ENCODE measurements around the gene MED8. TPM values are rescaled to one million over a fixed set of nuclear protein-coding genes. Genes with fewer than 3 reads are reported as not detected.

The MED8 gene
- total and polyA plus RNA-seq, 9 of the 15 experiments (the other 6 are each of a cell fraction or from before 2014, with no cell fraction given), result 23.0 to 120 (median 56.4) TPM

GRCh38 chr1:43421396-43421795, 31.8 kb upstream of the MED8 start:
- Histone ChIP-seq H3K27ac (ENCODE audit: extremely low read depth, low read depth, low read length) (no peak overlapping the region), H3K79me2 (ENCODE audit: control insufficient read depth, insufficient read depth, low read length) (no peaks in the 10 kb centered on the region), H3K4me1 (replicated peaks in 1 of 2; ENCODE audit: control insufficient read depth in 2 of 2, insufficient read depth in 2 of 2, low read length in 2 of 2) (peaks cover 0 to 3% of the 10 kb centered on the region in 2 experiments; a peak in 1 of 5 replicates), H3K4me2 (ENCODE audit: insufficient read depth, low read length) (no peak overlapping the region), H4K20me1 (replicated peaks; ENCODE audit: control insufficient read depth, insufficient read depth, low read length) (no peaks in the 10 kb centered on the region), H3K9me3 (replicated peaks; ENCODE audit: control insufficient read depth, insufficient read depth, low read depth, low read length) (no peaks in the 10 kb centered on the region), H3K27me3 (ENCODE audit: control insufficient read depth in 2 of 2, insufficient read depth in 2 of 2, low read length in 2 of 2) (no peaks in the 10 kb centered on the region), H3K9me1 (ENCODE audit: control insufficient read depth, insufficient read depth, low read length) (peaks cover 5% of the 10 kb centered on the region), H3K36me3 (ENCODE audit: control insufficient read depth, insufficient read depth, low read length) (peaks cover 77% of the 10 kb centered on the region; the same call in 2 of the 3 replicates), H3K9ac (ENCODE audit: insufficient read depth in 1 of 2, low read depth in 2 of 2, low read length in 2 of 2) (no peak overlapping the region), H3K4me3 (no peak overlapping the region), H2AFZ (ENCODE audit: low read depth, low read length) (no peak overlapping the region)
- 73% methylated on average over 6 of the region's 6 CpGs for WGBS (ENCODE audit: insufficient coverage, low coverage, missing lambda C conversion rate)
- TF ChIP-seq TAF7 (tag; IDR thresholded peaks at IDR 0.05), result no peak
- no peak for TF ChIP-seq ZFP30 (CRISPR knock-in tag; IDR thresholded peaks at IDR 0.05; ENCODE audit: borderline replicate concordance)
- TF ChIP-seq KDM5B (IDR thresholded peaks at IDR 0.05; ENCODE audit: insufficient replicate concordance, low read depth, low read length), result no peak
- DNase-seq (ENCODE audit: extremely low read depth in 1 of 4, low spot score in 3 of 4) (no peak), FAIRE-seq (no peak), ATAC-seq (no peak)
- BruUV-seq (replicated peaks), result no TSS peak
- intact Hi-C loops (cut with micrococcal nuclease) (no loop called here), in situ Hi-C loops (cut with MboI) (no loop called here)
- CTCF ChIA-PET (ENCODE audit: low intra/inter-chr PET ratio), result no interaction called here
- POLR2A ChIA-PET, result interaction anchor here (0.7 to 1.1 kb wide), 2 partner anchors 14 to 20 kb away, joined by 3 read pairs; no protein-coding TSS in a partner anchor

DNA sequence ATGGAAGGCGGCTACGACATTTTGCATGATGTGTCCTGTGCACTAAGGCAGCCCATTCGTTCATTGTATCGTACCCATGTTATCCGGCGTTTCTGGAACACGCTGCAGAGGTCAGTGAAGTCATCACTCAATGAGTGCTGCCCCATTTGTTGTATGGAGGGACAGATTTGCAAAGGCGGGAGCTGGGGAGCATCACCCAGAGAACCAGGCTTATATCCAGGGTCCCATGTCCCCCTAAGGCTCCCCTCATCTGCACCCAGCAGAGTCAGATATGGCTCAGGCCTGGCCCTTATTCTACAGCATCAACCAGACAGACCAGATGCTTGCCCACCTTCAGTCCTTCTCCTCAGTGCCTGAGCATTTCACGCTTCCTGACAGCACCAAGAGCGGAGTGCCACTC, 31.3 kb upstream of the MED8 start:
- H3K36me3 ChIP-seq (ENCODE audit: control insufficient read depth, insufficient read depth, low read length), result peaks cover 74% of the 10 kb centered on the region; the same call in 2 of the 3 replicates
- in situ Hi-C loops (cut with MboI), result no loop called here
- 89% methylated on average over 10 of the region's 10 CpGs for WGBS (ENCODE audit: insufficient coverage, low coverage, missing lambda C conversion rate)
- no peaks in the 10 kb centered on the region for H3K9me3 ChIP-seq (replicated peaks; ENCODE audit: control insufficient read depth, insufficient read depth, low read depth, low read length)
- intact Hi-C loops (cut with micrococcal nuclease), result no loop called here
- DNase-seq (ENCODE audit: extremely low read depth in 1 of 4, low spot score in 3 of 4) (no peak), FAIRE-seq (no peak), ATAC-seq (no peak)
- no peaks in the 10 kb centered on the region for H3K79me2 ChIP-seq (ENCODE audit: control insufficient read depth, insufficient read depth, low read length)
- POLR2A ChIA-PET, result interaction anchor here (1.1 kb wide), 1 partner anchor 14 kb away, joined by 3 read pairs; no protein-coding TSS in a partner anchor
- no peak overlapping the region for H3K4me2 ChIP-seq (ENCODE audit: insufficient read depth, low read length)
- H3K27ac ChIP-seq (ENCODE audit: extremely low read depth, low read depth, low read length), result no peak overlapping the region
- CTCF ChIA-PET (ENCODE audit: low intra/inter-chr PET ratio), result no interaction called here
- BruUV-seq (replicated peaks), result no TSS peak
- no peak overlapping the region for H3K4me3 ChIP-seq
- no peaks in the 10 kb centered on the region; a peak in 1 of 5 replicates for H3K4me1 ChIP-seq (replicated peaks in 1 of 2; ENCODE audit: control insufficient read depth in 2 of 2, insufficient read depth in 2 of 2, low read length in 2 of 2)
- H4K20me1 ChIP-seq (replicated peaks; ENCODE audit: control insufficient read depth, insufficient read depth, low read length), result no peaks in the 10 kb centered on the region
- peaks cover 5% of the 10 kb centered on the region for H3K9me1 ChIP-seq (ENCODE audit: control insufficient read depth, insufficient read depth, low read length)
- H3K9ac ChIP-seq (ENCODE audit: insufficient read depth in 1 of 2, low read depth in 2 of 2, low read length in 2 of 2), result no peak overlapping the region; a peak in 1 of 4 replicates
- no peaks in the 10 kb centered on the region for H3K27me3 ChIP-seq (ENCODE audit: control insufficient read depth in 2 of 2, insufficient read depth in 2 of 2, low read length in 2 of 2)
- no peak overlapping the region for H2AFZ ChIP-seq (ENCODE audit: low read depth, low read length)
- TF ChIP-seq MYNN (IDR thresholded peaks at IDR 0.05), result no peak
- no peak for TF ChIP-seq MYNN (CRISPR knock-in tag; IDR thresholded peaks at IDR 0.05)
- TF ChIP-seq NBN (IDR thresholded peaks at IDR 0.05; ENCODE audit: low read depth), result no peak
- TF ChIP-seq TRIM28 (IDR thresholded peaks at IDR 0.05), result no peak
- no peak for TF ChIP-seq KLF13 (tag; IDR thresholded peaks at IDR 0.05; ENCODE audit: borderline replicate concordance, low read depth)
- no peak for TF ChIP-seq TCF7L2 (IDR thresholded peaks at IDR 0.05; ENCODE audit: low read depth, low read length)
- no peak for TF ChIP-seq SETDB1 (IDR thresholded peaks at IDR 0.05; ENCODE audit: low read length)
- TF ChIP-seq ETV5 (CRISPR knock-in tag; IDR thresholded peaks at IDR 0.05; ENCODE audit: low read depth), result no peak
- TF ChIP-seq FOXK2 (conservative IDR thresholded peaks at IDR 0.05 in 1 of 2, IDR thresholded peaks at IDR 0.05 in 1 of 2; ENCODE audit: low read depth in 2 of 2), result no peak
- no peak for TF ChIP-seq TSC22D4 (tag; IDR thresholded peaks at IDR 0.05)
- TF ChIP-seq ZNF124 (CRISPR knock-in tag; IDR thresholded peaks at IDR 0.05), result no peak
- TF ChIP-seq, protein P1, sequence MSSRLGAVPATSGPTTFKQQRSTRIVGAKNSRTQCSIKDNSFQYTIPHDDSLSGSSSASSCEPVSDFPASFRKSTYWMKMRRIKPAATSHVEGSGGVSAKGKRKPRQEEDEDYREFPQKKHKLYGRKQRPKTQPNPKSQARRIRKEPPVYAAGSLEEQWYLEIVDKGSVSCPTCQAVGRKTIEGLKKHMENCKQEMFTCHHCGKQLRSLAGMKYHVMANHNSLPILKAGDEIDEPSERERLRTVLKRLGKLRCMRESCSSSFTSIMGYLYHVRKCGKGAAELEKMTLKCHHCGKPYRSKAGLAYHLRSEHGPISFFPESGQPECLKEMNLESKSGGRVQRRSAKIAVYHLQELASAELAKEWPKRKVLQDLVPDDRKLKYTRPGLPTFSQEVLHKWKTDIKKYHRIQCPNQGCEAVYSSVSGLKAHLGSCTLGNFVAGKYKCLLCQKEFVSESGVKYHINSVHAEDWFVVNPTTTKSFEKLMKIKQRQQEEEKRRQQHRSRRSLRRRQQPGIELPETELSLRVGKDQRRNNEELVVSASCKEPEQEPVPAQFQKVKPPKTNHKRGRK (tag; IDR thresholded peaks at IDR 0.05), result no peak
- no peak for TF ChIP-seq TARDBP (IDR thresholded peaks at IDR 0.05)
- no peak for TF ChIP-seq NCOA1 (IDR thresholded peaks at IDR 0.05; ENCODE audit: low read depth)
- TF ChIP-seq PHF8 (IDR thresholded peaks at IDR 0.05; ENCODE audit: borderline replicate concordance, low read length), result no peak
